ENCODE measurements around the gene DENND4A.
"Not testable (repeated sequence)": the region's sequence is repeated elsewhere in the genome, so short reads cannot be mapped to it uniquely, and the experiment has no call there.

DENND4A gene

DNA sequence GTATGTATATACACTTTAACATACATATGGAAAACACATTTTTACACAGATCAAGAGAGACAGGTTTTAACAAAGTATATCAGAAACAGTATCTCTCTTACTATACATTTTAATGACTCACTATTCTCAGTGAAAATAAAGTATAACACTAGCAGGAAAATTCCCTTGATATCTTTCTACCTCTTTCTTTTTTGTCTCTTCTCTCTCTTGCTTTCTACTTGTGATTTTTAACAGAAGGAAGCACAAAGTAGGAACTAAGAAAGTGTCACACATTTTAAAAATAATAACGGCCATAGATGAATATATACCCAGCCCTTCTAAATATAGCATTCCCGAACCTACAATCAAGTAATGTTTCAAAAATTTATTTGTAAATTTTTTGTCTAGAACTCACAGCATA, 4.8 kb downstream of the DENND4A start:
- no peak for DNase-seq

DNA sequence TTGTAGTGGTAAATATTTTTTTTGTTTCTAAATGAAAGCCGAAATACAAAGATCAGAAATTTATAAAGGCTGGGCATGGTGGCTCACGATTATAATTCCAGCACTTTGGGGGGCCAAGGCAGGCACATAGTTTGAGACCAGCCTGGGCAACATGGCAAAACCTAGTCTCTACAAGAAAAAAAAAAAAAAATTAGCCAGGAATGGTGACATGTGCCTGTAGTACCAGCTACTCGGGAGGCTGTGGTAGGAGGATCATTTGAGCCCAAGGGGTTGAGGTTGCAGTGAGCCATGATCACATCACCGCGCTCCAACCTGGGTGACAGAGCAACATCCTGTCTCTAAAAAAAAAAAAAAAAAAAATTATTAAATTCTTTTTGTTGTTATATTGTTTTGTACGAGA, 6.9 kb downstream of the DENND4A start:
- DNase-seq: no peak

DNA sequence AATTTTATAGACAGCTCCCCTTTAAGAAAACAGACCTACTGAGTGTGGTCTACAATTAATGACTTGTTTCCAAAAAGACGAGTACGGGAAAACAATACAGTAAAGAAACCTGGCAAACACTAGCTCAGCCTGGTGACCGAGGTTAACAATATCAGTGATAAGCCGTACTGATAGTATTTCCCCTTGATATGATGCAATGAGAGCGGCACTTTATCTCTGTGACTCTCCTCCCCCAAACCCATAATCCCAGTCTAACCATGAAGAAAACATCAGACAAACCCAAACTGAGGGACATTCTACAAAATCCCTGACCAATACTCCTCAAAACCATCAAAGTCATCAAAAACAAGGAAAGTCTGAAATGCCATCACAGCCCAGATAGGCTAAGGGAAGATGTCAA, 8.2 kb downstream of the DENND4A start:
- DNase-seq: no peak

DNA sequence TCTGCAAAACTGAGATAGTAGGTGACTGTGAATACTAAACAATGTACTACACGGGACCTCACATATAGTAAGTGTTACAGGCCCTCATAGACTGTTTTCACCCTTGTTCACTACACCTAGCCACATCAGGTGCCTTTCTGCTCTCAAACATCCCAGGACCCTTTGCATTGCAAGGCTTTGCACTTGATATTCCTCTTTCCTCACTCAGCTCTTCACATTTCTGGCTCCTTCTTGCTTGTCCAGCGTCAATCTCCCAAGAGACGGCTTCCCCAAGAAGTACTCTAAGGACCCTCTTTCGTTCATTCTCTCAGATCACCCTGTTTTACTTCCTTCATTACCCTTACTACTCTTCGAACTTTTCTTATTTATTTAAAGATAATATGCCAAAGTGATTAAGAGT, 10.0 kb downstream of the DENND4A start:
- DNase-seq: no peak

DNA sequence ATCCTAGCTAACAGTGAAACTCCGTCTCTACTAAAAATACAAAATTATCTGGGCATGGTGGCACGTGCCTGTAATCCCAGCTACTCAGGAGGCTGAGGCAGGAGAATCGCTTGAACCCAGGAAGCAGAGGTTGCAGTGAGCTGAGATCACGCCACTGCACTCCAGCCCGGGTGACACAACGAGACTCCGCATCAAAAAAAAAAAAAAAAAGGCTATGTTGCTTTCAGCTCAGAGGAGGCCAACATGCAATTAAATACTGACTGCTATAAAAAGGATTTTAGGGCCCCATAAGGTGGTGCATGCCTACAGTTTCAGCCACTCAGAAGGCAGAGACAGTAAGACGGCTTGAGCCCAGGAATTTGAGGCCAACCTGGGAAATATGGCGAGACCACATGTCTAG, 13.4 kb downstream of the DENND4A start:
- DNase-seq: not testable (repeated sequence)

DNA sequence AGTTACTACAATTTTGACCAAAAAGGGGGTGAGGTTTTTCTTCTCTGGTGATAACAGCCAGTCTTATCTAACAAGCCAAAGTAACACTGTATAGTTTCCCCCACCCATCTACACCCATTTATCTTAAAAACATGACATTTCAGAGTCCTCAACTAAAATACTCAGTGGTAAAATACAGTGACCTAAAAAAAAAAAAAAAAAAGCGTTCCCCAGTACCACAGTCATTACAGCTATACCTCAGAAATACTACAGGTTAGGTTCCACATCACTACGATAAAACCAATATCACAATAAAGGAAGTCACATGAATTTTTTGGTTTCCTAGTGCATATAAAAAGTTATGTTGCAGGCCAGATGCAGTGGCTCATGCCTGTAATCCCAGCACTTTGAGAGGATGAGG, 13.8 kb downstream of the DENND4A start:
- no peak for DNase-seq

DNA sequence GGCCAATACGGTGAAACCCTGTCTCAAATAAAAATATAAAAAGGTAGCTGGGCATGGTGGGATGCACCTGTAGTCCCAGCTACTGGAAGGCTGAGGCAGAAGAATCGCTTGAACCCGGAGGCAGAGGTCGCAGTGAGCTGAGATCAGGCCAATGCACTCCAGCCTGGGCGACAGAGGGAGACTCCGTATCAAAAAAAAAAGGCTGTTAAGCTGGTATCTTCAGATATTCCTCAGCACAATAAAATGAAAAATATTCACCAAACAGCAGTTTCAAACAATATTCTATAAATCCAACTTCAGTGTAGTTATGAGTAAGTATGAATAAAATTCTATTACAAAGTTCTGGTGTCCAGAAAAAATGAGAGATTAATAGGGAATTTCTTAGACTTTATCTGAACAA, 14.2 kb downstream of the DENND4A start:
- no peak for DNase-seq

DNA sequence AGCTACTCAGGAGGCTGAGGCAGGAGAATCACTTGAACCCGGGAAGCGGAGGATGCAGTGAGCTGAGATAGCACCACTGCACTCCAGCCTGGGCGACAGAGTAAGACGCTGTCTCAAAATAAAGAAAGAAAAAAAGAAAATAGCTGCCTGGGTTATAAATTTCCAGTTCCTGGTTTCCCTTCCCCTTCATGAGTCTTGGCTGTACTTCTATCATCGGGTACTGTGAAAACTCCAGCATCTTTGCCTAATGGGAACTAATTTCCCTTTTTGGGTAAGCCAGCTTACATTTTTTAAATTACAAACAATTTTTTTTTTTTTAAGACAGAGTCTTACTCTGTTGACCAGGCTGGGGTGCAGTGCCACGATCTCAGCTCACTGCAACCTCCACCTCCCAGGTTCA, 15.0 kb downstream of the DENND4A start:
- DNase-seq: no peak

DNA sequence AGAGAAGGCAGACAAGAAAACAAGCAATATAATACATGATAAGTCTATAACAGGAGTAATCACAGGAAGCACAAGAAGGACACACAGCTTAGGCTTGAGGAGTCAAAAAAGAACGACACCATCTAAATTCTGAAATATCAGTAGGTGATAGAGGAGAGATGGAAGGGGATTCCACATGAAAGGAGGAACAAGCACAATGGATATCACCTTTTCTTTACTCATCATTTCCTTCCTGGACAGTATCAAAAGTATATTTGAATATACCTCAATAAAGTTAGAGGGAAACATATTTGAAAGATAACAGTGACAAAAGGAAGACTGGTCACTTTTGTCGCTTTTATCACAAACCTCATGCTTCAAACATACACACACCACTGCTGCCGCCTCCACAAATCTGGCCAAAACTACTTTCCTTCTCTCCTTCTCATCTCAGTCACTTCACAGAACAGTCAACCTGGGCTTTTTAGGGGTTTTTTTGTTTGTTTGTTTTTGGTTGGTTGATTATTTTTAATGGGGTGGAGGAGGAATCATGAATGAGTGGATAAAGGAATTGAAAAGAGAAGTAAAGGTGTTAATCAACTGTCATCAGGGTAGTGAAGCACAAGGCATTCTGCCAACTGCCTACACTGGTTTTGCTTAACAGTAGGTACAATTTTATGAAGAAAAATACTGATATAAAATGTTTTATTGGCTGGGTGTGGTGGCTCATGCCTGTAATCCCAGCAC, 18.5 kb downstream of the DENND4A start:
- no peak for DNase-seq

DNA sequence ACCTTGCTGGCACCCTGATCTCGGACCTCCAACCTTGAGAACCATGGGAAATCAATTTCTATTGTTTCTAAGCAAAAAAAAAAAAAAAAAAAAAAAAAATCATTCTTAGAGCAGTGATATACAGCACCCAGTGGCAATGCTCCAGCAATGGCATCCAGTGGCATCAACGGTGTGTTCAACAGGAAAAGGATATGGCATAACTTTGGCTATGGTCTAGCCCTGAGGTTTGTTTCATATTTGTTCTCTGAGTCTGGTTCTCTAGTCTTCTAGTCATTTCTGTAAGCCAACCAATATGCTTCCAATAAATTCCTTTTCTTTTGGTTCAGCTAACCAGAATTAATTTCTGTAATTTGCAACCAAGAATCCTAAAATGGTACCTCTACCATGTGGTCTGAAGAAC, 19.2 kb downstream of the DENND4A start:
- DNase-seq: no peak

DNA sequence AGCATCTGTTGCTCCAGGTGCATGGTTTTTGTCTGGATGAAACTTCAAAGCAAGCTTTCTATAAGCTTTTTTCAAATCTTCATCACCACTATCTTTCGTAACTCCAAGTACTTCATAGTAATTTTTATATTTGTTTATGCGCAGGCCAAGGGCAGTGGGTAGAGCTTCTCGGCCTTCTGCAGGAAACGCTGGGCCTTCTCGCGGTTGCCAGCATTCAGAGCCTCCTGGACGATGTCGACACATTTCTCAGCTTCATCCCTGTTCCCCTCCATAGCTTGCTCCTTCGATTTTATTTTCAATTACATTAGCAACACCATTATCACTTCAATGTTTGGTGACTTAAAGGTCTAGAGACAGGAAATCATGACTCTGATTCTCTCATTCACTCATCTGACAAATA, 20.2 kb downstream of the DENND4A start:
- DNase-seq: no peak

DNA sequence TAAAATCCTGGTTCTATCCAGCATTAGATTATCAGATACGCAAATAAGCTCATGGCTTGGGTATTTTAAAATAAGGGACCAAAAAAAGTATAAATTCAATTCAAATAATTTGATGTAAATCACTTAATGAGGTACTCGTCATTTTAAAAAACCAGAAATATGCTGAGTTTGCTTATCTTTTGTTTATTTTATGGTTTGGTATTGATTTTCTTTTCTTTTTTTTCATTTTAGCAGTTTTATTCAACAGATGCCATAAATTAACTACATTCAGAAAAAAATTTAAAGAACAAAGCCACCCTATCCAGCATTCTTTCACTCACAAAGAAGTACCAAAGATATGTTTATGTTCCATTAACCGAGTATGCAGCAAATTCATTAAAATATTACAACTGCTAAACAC, 22.6 kb downstream of the DENND4A start:
- no peak for DNase-seq

DNA sequence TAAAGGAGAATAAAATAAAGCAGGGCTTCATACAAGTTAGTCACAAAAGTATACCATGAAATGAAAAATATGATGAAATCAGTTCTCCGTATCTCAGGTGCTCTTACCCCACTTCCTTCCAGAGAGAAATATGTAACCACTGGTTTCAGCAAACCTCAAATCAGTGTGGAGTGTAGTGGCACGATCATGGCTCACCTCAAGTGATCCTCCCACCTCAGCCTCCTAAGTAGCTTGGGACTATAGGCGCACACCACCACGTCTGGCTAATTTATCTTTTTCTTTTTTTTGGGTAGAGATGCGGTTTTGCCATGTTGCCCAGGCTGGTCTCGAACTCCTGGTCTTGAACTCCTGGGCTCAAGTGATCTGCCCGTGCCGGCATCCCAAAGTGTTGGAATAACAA, 24.2 kb downstream of the DENND4A start:
- no peak for DNase-seq

DNA sequence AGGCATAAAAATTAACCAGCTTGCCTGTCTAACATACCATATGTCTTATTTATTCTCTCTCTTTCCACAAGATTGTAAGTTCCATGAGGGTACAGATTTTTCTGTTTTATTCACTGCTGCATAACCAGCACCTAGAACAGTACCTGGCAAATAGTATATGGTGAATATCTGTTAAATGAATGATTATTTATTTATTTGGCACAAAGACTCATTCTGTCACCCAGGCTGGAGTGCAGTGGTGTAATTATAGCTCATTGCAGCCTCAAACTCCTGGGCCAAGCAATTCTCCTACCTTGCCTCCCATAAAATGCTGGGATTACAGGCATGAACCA, 24.9 kb downstream of the DENND4A start:
- DNase-seq: no peak

DNA sequence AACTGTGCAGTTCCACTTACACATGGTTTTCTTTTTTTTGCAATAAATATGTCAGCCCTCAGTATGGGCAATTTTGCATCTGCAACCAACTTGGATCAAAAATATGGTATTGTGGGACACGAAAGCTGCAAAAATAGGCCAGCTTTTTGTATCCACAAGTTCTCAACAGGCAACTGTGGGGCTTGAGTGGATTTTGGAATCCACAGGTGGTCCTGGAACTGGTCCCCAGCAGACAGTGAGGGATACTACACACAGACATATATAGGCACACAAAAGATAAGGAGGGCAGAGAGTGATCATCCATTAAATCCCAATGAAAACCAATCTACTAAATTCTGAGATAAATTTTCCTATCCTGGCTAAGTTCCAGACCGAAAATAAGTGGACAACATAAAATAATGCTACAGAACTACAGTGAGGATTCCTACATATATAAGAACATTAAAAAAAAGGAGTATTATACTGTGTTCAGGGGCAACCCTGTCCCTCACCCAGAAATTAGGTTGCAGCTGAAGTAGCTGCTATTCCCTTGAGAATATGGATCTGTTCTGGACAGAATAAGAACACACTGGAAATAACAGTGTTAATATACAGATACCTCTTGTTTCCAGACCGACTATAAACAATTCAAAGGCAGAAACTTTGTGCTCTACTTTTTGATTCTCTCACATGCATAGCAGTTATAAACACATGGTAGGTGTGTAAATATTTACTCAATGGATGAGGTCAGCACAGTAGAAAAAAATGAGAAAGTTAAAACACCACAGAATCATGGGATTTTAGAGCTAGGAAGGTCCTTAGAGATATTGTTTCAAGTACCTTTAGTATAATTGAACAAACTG, 25.4 kb downstream of the DENND4A start:
- no peak for DNase-seq

DNA sequence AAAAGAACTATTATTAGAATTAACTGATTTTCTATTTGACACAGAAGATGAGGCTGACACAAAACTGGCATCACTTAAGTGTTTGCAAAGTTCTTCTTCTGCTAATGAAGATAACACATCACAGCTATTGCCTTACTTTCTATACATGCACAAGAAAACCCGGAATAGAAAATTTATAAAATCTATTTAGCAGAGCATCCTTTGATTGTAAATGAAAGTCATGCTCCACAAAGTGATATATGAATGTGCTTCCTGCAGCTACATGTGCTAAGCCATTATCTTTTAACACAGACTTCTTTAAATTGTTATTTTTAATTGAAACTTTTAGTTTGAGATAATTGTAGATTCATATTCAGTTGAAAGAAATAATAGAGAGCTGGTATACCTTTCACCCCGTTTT, 27.0 kb downstream of the DENND4A start:
- no peak for DNase-seq

DNA sequence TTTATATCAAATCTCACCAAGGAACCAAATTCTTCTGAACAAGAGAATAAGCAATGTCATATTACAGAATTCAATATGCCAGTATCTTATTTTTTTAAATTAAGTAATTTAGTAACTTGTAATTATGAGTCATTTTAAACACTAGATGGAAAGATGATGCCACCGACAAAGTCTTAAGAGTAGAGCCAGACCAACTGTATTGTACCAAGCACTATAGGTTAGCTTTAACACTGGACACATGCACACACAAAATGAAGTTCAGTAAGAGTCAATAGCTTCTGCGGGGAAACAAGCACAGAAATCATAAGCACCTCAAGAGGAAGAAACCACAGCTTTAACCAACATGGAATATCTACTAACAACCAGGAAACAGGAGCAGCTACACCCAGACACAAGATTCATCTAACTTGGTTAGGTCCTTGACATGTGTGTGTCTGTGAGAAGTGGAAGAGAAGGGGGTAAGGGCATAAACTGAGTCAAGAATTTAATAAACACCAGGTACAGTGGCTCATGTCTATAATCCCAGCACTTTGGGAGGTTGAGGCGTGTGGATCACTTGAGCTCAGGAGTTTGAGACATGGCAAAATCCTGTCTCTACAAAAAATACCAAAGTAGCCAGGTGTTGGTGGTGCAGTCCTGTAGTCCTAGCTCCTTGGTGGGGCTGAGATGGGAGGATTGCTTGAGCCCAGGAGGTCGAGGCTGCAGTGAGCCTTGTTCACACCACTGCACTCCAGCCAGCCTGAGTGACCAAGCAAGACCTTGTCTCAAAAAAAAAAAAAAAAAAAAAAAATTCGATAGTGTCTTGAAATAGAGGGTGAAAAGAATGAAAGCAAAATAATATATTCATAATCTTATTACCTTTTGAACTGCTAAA, 28.9 kb downstream of the DENND4A start:
- no peak for DNase-seq

DNA sequence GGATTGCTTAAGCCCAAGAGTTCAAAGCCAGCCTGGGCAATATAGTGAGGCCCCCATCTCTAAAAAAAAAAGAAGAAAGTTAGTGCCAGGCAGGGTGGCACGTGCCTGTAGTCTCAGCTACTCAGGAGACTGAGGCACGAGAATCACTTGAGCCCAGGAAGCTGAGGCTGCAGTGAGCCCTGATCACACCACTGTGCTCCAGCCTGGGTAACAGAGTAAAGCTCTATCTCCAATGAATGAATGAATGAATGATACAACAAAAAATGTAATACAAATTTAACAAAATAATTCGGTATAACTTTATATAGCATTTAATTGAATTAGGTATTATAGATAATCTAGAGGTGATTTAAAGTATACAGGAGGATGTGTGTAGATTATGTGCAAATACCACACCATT, 29.7 kb downstream of the DENND4A start:
- DNase-seq: no peak

DNA sequence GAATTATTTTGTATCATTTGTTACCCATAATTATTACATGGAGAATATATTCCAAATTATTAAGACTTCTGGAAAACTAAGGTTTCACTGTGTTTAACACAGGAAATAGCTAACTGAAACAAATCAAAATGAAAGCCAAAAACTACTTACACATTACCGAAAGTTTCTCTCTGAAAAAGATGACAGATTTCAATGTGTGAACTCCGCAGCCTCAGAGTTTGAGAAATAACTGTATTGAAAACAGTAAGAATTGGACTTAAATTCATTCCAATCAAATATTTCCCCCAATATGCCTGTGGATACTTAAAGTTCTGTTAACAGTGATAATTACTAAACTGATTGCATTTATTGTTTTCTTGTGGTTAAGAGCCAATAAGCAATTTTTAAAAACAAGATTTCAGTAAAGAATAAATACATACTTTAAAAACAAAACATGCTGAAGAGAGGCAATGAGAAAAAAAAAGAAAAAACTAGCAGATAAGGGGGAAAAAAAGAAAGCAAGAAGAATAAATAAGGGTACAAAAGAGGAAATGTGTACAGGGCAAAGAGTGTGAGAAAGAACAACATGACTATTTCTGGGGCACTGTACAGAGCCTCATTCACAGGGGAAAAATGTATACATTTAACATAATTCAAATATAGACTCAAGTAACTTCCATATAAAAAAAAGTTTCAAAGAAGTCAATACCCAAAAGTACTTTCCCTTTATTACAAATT, 30.7 kb downstream of the DENND4A start:
- no peak for DNase-seq

DNA sequence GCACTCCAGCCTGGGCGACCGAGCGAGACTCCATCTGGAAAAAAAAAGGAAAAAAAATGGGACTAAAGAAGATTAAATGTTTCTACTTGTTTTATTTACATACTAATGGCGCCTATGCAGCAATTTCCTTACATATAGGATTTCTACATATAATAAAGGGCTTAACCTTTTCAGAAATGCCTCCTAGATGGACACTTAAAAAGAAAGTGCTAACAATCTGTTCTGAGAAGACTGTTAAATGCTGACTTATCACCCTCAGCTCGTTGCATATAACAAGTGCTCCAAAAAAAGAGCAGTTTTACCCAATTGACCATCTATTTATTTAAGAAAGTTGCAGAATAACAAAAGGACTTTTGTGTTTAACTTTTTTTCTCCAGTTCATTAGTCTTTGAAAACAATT, 32.7 kb downstream of the DENND4A start:
- no peak for DNase-seq

DNA sequence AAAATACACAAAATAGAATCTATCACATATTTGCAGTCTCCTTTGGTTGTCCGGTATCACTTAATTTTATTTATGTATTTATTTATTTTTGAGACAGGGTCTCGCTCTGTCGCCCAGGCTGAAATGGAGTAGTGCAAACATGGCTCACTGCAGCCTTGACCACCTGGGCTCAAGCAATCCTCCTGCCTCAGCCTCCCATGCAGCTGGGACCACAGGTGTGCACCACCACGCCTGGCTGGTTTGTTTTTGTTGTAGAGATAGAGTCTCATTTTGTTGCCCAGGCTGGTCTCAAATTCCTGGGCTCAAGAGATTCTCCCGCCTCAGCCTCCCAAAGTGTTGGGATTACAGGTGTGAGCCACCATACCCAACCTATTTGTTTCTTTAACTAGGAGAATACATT, 33.9 kb downstream of the DENND4A start:
- no peak for DNase-seq

DNA sequence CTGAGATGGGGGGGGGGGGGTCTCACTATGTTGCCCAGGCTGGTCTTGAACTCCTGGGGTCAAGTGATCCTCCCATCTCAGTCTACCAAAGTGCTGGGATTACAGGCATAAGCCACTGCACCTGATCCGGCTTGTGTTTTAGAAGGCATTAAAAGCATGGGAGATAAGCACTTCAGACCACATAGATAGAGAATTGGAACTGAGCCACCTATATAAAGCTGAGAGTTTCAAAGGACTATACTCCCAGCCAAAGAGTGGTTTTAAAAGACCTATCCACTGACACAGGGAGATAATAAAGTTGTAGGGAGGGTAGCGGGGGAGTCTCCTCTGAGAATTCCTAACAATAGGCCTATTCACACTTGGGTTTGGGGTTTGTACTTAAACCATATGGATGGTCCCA, 34.8 kb downstream of the DENND4A start:
- no peak for DNase-seq

DNA sequence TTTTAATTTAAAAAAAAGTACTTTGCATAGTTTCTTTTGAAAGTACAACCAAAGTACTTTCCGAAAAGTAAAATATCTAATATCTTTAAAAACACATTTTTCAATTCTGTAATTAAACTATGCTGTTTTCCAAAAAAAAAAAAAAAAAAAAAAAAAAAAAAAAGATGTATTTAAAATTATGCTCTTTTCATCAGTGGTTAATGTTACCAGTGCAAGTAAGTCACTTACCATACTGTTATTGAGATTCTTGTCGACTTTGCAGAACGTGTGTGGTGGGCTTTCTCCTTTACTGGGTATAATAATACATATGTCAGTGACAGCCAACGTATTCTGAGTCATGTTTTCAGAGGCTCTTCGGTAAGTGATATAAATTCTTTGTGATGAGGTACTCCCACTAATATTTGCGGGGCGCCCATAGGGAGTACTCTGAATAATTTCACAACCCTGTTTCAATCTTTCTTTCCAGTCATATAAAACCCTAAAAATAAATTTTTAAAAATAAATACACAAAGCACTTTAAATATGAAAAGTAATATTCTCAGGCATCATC, 39.9 kb downstream of the DENND4A start:
- no peak for DNase-seq
